LNCAP (cell line): ENCODE results near the gene TTC8.

Experiments
- CTCF ChIP-seq: fragments of 450-650 bp; IDR thresholded peaks from 2 replicates; pipeline ENCODE4 v1.5.1; 2017; ENCODE audit warnings: mild to moderate bottlenecking

The TTC8 gene

GRCh38 chr14:88815980-88816379, 8.5 kb upstream of the TTC8 start:
- no peak for TF ChIP-seq CTCF

DNA sequence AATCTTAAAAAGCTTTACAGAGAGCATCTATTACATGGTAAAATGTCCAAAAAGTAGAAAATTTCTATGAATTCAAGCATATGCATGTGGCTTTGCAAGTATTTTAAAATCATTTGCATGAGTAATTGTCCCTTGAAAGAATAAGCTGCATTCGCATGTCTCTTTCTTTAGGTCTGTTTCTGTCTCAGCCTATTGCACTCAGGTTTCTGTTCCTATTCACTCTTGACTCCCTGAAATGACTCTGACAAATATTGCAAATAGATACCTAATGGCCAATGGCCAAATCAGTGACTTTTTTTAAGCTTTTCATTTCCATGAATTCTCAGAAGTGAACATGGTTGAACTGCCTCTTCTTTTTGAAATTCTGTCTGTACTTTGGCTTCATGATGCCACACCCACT, 6.4 kb upstream of the TTC8 start:
- TF ChIP-seq CTCF: no peak

DNA sequence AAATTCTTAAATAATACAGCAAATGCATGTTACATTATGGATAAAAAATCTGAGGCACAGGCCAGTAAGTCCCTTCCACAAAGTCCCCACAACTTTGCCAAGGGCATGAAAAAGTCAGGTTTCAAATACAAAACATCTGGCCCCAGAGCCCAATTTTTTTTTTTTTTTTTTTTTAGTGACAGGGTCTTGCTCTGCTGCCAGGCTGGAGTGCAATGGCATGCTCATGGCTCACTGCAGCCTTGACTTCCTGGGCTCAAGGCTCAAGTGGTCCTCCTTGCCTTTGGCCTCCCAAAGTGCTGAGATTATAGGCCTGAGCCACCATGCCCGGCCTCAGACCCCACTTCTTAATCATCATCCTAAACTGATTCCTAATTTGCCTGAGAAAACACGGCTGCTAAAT, 3.1 kb upstream of the TTC8 start:
- TF ChIP-seq CTCF: no peak

GRCh38 chr14:88821888-88822287, 2.6 kb upstream of the TTC8 start:
- no peak for TF ChIP-seq CTCF

DNA sequence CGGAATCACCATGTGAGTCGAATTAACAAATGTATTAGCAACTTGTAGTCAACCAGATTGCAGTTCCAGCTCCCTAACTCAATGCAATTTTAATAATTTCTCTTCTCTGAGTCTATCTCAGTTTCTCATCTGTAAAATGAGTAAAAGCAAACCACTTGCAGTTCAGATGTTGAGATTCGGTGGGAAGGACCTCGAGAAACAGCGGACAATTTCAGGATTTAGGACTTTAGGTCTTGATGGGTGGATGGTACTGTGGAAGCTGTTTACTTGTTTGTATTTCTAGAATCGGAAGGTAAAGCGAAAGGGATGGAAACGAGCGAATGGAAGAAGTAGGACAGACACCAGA, 510 bp upstream of the TTC8 start:
- TF ChIP-seq CTCF: no peak

DNA sequence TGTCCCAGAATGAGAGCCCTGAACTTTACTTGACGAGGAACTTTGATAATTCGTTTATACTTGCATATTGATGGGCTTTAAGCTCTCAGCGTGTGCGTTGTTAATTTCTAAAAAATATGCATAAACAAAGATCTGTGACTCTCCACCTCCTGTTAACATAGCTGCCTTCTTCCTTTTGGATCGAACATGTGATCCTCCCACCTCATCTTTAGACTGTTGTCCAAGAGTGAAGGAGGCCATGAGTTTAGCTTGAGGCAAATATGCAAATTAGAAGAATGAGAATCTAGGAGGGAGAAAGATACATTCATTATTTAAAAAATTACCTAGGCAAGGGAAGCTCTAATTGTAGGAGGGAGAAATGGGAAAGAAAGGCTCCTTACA, 617 bp downstream of the TTC8 start:
- no peak for TF ChIP-seq CTCF

GRCh38 chr14:88825503-88825902, 1.1 kb downstream of the TTC8 start:
- no peak for TF ChIP-seq CTCF

DNA sequence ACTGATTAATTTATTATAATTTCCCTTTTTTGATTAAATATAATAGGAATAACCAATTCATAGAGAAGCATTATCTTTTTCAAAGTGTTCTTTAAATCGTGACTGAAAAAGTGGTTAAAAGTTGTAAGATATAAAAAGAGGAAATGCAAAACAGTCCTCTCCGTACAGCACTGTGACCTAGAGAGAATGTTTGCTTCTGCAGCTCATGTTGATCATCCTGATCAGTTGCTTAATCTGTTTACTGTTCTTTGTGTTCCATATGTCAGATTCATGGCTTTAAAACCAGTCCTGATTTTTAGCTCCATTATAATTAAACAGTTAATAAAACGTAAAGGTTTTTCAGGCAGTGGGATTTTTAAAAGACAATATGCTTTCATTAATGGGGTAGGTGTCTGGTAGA, 4.7 kb downstream of the TTC8 start:
- TF ChIP-seq CTCF: no peak
